ENCODE data around the gene OLFML2B. TPM values are rescaled to one million over a fixed set of nuclear protein-coding genes. Genes with fewer than 3 reads are reported as not detected.

OLFML2B gene
- total and polyA plus RNA-seq, 2 of the 13 experiments (the other 11 are each of a cell fraction or from before 2014, with no cell fraction given) = not detected

DNA sequence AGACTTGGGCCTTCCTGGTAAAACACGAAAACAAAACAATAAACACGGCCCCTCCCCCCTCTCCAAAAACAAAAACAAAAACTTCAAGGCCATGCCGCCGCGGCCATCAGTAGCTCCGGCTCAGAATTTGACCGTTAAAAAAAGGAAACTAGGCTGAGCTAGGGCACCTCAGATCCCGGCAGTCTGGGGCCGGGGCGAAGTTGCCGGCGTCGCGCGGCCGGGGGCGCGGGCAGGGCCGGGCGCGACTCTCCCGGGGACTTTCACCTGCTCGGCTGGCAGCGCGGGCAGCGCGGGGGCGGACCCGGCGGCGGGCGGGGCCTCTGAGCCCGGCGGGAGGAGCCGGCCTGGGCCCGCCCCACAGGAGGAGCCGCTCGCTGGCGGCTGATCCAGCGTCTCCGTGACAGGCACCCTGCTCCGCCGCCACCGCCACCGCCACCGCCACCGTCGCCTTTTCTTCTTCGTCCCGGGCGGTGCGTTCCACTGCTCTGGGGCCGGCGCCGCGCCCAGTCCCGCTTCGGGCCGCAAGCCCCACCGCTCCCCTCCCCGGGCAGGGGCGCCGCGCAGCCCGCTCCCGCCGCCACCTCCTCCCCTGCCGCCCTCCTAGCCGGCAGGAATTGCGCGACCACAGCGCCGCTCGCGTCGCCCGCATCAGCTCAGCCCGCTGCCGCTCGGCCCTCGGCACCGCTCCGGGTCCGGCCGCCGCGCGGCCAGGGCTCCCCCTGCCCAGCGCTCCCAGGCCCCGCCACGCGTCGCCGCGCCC, 45.8 kb upstream of the OLFML2B start, which contains the start of gene NOS1AP (continued):
- TF ChIP-seq, protein P1, sequence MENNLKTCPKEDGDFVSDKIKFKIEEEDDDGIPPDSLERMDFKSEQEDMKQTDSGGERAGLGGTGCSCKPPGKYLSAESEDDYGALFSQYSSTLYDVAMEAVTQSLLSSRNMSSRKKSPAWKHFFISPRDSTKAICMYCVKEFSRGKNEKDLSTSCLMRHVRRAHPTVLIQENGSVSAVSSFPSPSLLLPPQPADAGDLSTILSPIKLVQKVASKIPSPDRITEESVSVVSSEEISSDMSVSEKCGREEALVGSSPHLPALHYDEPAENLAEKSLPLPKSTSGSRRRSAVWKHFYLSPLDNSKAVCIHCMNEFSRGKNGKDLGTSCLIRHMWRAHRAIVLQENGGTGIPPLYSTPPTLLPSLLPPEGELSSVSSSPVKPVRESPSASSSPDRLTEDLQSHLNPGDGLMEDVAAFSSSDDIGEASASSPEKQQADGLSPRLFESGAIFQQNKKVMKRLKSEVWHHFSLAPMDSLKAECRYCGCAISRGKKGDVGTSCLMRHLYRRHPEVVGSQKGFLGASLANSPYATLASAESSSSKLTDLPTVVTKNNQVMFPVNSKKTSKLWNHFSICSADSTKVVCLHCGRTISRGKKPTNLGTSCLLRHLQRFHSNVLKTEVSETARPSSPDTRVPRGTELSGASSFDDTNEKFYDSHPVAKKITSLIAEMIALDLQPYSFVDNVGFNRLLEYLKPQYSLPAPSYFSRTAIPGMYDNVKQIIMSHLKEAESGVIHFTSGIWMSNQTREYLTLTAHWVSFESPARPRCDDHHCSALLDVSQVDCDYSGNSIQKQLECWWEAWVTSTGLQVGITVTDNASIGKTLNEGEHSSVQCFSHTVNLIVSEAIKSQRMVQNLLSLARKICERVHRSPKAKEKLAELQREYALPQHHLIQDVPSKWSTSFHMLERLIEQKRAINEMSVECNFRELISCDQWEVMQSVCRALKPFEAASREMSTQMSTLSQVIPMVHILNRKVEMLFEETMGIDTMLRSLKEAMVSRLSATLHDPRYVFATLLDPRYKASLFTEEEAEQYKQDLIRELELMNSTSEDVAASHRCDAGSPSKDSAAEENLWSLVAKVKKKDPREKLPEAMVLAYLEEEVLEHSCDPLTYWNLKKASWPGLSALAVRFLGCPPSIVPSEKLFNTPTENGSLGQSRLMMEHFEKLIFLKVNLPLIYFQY (CRISPR knock-in tag; IDR thresholded peaks at IDR 0.05; ENCODE audit: borderline replicate concordance) = no peak
- TF ChIP-seq ZNF605 (CRISPR knock-in tag; IDR thresholded peaks at IDR 0.05) = no peak
- no peak for TF ChIP-seq SMC3 (IDR thresholded peaks at IDR 0.05; ENCODE audit: low read length)
- TF ChIP-seq, protein P2, sequence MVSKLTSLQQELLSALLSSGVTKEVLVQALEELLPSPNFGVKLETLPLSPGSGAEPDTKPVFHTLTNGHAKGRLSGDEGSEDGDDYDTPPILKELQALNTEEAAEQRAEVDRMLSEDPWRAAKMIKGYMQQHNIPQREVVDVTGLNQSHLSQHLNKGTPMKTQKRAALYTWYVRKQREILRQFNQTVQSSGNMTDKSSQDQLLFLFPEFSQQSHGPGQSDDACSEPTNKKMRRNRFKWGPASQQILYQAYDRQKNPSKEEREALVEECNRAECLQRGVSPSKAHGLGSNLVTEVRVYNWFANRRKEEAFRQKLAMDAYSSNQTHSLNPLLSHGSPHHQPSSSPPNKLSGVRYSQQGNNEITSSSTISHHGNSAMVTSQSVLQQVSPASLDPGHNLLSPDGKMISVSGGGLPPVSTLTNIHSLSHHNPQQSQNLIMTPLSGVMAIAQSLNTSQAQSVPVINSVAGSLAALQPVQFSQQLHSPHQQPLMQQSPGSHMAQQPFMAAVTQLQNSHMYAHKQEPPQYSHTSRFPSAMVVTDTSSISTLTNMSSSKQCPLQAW (CRISPR knock-in tag; IDR thresholded peaks at IDR 0.05) = 0 out of 2 replicates have a peak, but pooled peaks have one; percentile 26
- TF ChIP-seq IRX3 (CRISPR knock-in tag; IDR thresholded peaks at IDR 0.05; ENCODE audit: borderline replicate concordance, low read depth) = 0 out of 2 replicates have a peak, but pooled peaks have one; percentile 69
- no peak for TF ChIP-seq ZNF282 (IDR thresholded peaks at IDR 0.05; ENCODE audit: partially characterized antibody)
- TF ChIP-seq ZSCAN31 (CRISPR knock-in tag; IDR thresholded peaks at IDR 0.05; ENCODE audit: low read depth) = no peak; the same call in 1 of the 2 replicates
- TF ChIP-seq, protein P3, sequence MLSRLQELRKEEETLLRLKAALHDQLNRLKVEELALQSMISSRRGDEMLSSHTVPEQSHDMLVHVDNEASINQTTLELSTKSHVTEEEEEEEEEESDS (CRISPR knock-in tag; IDR thresholded peaks at IDR 0.05; ENCODE audit: borderline replicate concordance) = no peak; the same call in 1 of the 2 replicates
- TF ChIP-seq ZNF737 (CRISPR knock-in tag; IDR thresholded peaks at IDR 0.05; ENCODE audit: borderline replicate concordance) = no peak
- no peak for TF ChIP-seq SOX13 (IDR thresholded peaks at IDR 0.05)
- no peak for TF ChIP-seq SOX13 (CRISPR knock-in tag; conservative IDR thresholded peaks at IDR 0.05 in 1 of 2, IDR thresholded peaks at IDR 0.05 in 1 of 2)
- TF ChIP-seq SNAI1 (CRISPR knock-in tag; IDR thresholded peaks at IDR 0.05; ENCODE audit: borderline replicate concordance) = no peak
- no peak for TF ChIP-seq FOSL2 (CRISPR knock-in tag; IDR thresholded peaks at IDR 0.05)
- TF ChIP-seq AHR (CRISPR knock-in tag; IDR thresholded peaks at IDR 0.05) = no peak
- 0 out of 2 replicates have a peak, but pooled peaks have one; percentile 25 for TF ChIP-seq ZMAT3 (CRISPR knock-in tag; conservative IDR thresholded peaks at IDR 0.05)
- TF ChIP-seq, protein P4, sequence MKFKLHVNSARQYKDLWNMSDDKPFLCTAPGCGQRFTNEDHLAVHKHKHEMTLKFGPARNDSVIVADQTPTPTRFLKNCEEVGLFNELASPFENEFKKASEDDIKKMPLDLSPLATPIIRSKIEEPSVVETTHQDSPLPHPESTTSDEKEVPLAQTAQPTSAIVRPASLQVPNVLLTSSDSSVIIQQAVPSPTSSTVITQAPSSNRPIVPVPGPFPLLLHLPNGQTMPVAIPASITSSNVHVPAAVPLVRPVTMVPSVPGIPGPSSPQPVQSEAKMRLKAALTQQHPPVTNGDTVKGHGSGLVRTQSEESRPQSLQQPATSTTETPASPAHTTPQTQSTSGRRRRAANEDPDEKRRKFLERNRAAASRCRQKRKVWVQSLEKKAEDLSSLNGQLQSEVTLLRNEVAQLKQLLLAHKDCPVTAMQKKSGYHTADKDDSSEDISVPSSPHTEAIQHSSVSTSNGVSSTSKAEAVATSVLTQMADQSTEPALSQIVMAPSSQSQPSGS (CRISPR knock-in tag; IDR thresholded peaks at IDR 0.05) = no peak
- TF ChIP-seq ONECUT2 (CRISPR knock-in tag; IDR thresholded peaks at IDR 0.05) = no peak
- TF ChIP-seq, protein P5, sequence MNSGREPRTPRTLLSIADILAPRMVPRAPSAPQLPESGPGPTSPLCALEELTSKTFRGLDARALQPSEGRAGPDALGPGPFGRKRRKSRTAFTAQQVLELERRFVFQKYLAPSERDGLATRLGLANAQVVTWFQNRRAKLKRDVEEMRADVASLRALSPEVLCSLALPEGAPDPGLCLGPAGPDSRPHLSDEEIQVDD (CRISPR knock-in tag; IDR thresholded peaks at IDR 0.05; ENCODE audit: borderline replicate concordance) = no peak
- TF ChIP-seq, protein P6, sequence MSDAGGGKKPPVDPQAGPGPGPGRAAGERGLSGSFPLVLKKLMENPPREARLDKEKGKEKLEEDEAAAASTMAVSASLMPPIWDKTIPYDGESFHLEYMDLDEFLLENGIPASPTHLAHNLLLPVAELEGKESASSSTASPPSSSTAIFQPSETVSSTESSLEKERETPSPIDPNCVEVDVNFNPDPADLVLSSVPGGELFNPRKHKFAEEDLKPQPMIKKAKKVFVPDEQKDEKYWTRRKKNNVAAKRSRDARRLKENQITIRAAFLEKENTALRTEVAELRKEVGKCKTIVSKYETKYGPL (CRISPR knock-in tag; IDR thresholded peaks at IDR 0.05) = no peak
- no peak for TF ChIP-seq KDM1A (CRISPR knock-in tag; IDR thresholded peaks at IDR 0.05)
